ENCODE data around the gene SLC51B.

- TF ChIP-seq POLR2A (IDR thresholded peaks at IDR 0.05; ENCODE audit: low read length) (no peak), GATA1 (IDR thresholded peaks at IDR 0.05; ENCODE audit: low read depth, low read length) (no peak)
Observed at GRCh38 chr15:65004993-65005392, 40.2 kb upstream of the SLC51B start.

Data from erythroblast (primary cell).